H9 (cell line): ENCODE results near the gene ADGRD1. TPM values are rescaled to one million over a fixed set of nuclear protein-coding genes. Genes with fewer than 3 reads are reported as not detected.

Source experiments
- DNase-seq: peaks from one replicate; pipeline ENCODE4 v3.0.0-alpha.2; 2017
- H2AFZ ChIP-seq: one replicate; pipeline ENCODE4 v1.6.1; 2013; ENCODE audit warnings: mild to moderate bottlenecking, low read length, control low read depth, moderate library complexity
- H2AK5ac ChIP-seq: 2 replicates; pipeline ENCODE4 v1.6.1; 2013; ENCODE audit warnings: low read length, control low read depth, mixed read lengths; ENCODE audit not compliant: insufficient read length
- H2BK120ac ChIP-seq: one replicate; pipeline ENCODE4 v1.6.1; 2013; ENCODE audit warnings: low read depth, mild to moderate bottlenecking, low read length, control low read depth, inconsistent platforms; ENCODE audit not compliant: poor library complexity, severe bottlenecking
- H2BK12ac ChIP-seq: 2 replicates; pipeline ENCODE4 v1.6.1; 2013; ENCODE audit warnings: low read length, control low read depth, mixed read lengths, low read depth; ENCODE audit not compliant: insufficient read length
- H2BK15ac ChIP-seq: 2 replicates; pipeline ENCODE4 v1.6.1; 2013; ENCODE audit warnings: low read depth, low read length, control low read depth
- H2BK20ac ChIP-seq: one replicate; pipeline ENCODE4 v1.6.1; 2013; ENCODE audit warnings: low read depth, mild to moderate bottlenecking, low read length, control low read depth, inconsistent platforms; ENCODE audit not compliant: poor library complexity, severe bottlenecking
- H2BK5ac ChIP-seq: 2 replicates; pipeline ENCODE4 v1.6.1; 2013; ENCODE audit warnings: low read length, control low read depth, mixed read lengths; ENCODE audit not compliant: insufficient read length
- H3K14ac ChIP-seq: 2 replicates; pipeline ENCODE4 v1.6.1; 2013; ENCODE audit warnings: low read length, control low read depth; ENCODE audit not compliant: insufficient read depth
- H3K18ac ChIP-seq: 2 replicates; pipeline ENCODE4 v1.6.1; 2013; ENCODE audit warnings: low read depth, mild to moderate bottlenecking, mixed read lengths, low read length, control low read depth; ENCODE audit not compliant: insufficient read length
- H3K23ac ChIP-seq: 2 replicates; pipeline ENCODE4 v1.6.1; 2013; ENCODE audit warnings: low read length, control low read depth, mixed read lengths, low read depth; ENCODE audit not compliant: insufficient read length
- H3K23me2 ChIP-seq: 2 replicates; pipeline ENCODE4 v1.6.1; 2013; ENCODE audit warnings: low read depth, mild to moderate bottlenecking, mixed read lengths, low read length, control low read depth; ENCODE audit not compliant: insufficient read length, poor library complexity, severe bottlenecking
- H3K27ac ChIP-seq: 2 replicates; pipeline ENCODE4 v1.5.1; 2013; ENCODE audit warnings: low read length, control low read depth, mixed read lengths, low read depth; ENCODE audit not compliant: insufficient read length
- H3K27me3 ChIP-seq: 2 replicates; pipeline ENCODE4 v1.6.1; 2013; ENCODE audit warnings: low read length, control low read depth, inconsistent platforms; ENCODE audit not compliant: insufficient read depth
- H3K4ac ChIP-seq: 2 replicates; pipeline ENCODE4 v1.6.1; 2013; ENCODE audit warnings: low read depth, mild to moderate bottlenecking, control low read depth, inconsistent platforms, low read length, moderate library complexity
- H3K4me1 ChIP-seq: 2 replicates; pipeline ENCODE4 v1.6.1; 2013; ENCODE audit warnings: low read length, control low read depth, inconsistent platforms; ENCODE audit not compliant: insufficient read depth
- H3K4me2 ChIP-seq: 2 replicates; pipeline ENCODE4 v1.6.1; 2013; ENCODE audit warnings: low read length, control low read depth, mixed read lengths; ENCODE audit not compliant: insufficient read length, insufficient read depth
- H3K56ac ChIP-seq: 2 replicates; pipeline ENCODE4 v1.6.1; 2013; ENCODE audit warnings: low read depth, mild to moderate bottlenecking, mixed read lengths, low read length, control low read depth; ENCODE audit not compliant: insufficient read length
- H3K79me1 ChIP-seq: 2 replicates; pipeline ENCODE4 v1.6.1; 2013; ENCODE audit warnings: low read depth, mild to moderate bottlenecking, moderate library complexity, low read length, control low read depth, inconsistent platforms; ENCODE audit not compliant: insufficient read depth, poor library complexity, severe bottlenecking
- H3K79me2 ChIP-seq: 2 replicates; pipeline ENCODE4 v1.6.1; 2013; ENCODE audit warnings: low read length, control low read depth, inconsistent platforms; ENCODE audit not compliant: insufficient read depth
- H3K9ac ChIP-seq: 2 replicates; pipeline ENCODE4 v1.6.1; 2013; ENCODE audit warnings: low read length, control low read depth, mixed read lengths; ENCODE audit not compliant: insufficient read length; ENCODE audit errors: extremely low read depth
- H3K9me3 ChIP-seq: one replicate; pipeline ENCODE4 v1.6.1; 2013; ENCODE audit warnings: low read depth, low read length, inconsistent platforms; ENCODE audit not compliant: control insufficient read depth
- H3T11ph ChIP-seq: one replicate; pipeline ENCODE4 v1.6.1; 2013; ENCODE audit warnings: mild to moderate bottlenecking, low read length, control low read depth, inconsistent platforms
- H4K20me1 ChIP-seq: one replicate; pipeline ENCODE4 v1.6.1; 2013; ENCODE audit not compliant: control insufficient read depth, insufficient read length, insufficient read depth
- H4K5ac ChIP-seq: 2 replicates; pipeline ENCODE4 v1.6.1; 2013; ENCODE audit warnings: low read depth, mild to moderate bottlenecking, mixed read lengths, low read length, control low read depth; ENCODE audit not compliant: insufficient read length
- H4K8ac ChIP-seq: replicated peaks from 2 replicates; pipeline ENCODE4 v1.6.1; 2013; ENCODE audit warnings: low read length, control low read depth, mixed read lengths, low read depth; ENCODE audit not compliant: insufficient read length
- H4K91ac ChIP-seq: 2 replicates; pipeline ENCODE4 v1.6.1; 2013; ENCODE audit warnings: low read depth, mild to moderate bottlenecking, moderate library complexity, mixed read lengths, low read length, control low read depth; ENCODE audit not compliant: insufficient read length
- H3K27ac Mint-ChIP-seq, 3 experiments: 2 replicates in 2 of 3; 3 replicates in 1 of 3; pipeline ENCODE4 v1.8.0; 2020 to 2021; ENCODE audit warnings: mixed read lengths in 3 of 3, mild to moderate bottlenecking in 1 of 3, moderate library complexity in 1 of 3
- H3K27me3 Mint-ChIP-seq: 2 replicates; pipeline ENCODE4 v1.8.0; 2021; ENCODE audit warnings: low read depth, mild to moderate bottlenecking, moderate library complexity, mixed read lengths
- H3K36me3 Mint-ChIP-seq, 3 experiments: 2 replicates in 2 of 3; 3 replicates in 1 of 3; pipeline ENCODE4 v1.8.0; 2020 to 2021; ENCODE audit warnings: low read depth in 3 of 3, mixed read lengths in 3 of 3; ENCODE audit not compliant: insufficient read depth in 1 of 3
- H3K4me1 Mint-ChIP-seq, 2 experiments: 2 replicates each; pipeline ENCODE4 v1.8.0; 2020; ENCODE audit warnings: mixed read lengths in 2 of 2
- H3K4me3 Mint-ChIP-seq, 2 experiments: 2 replicates in 1 of 2; 3 replicates in 1 of 2; pipeline ENCODE4 v1.8.0; 2020 to 2021; ENCODE audit warnings: mild to moderate bottlenecking in 2 of 2, mixed read lengths in 2 of 2, moderate library complexity in 1 of 2
- H3K9me3 Mint-ChIP-seq, 2 experiments: 2 replicates in 1 of 2; 3 replicates in 1 of 2; pipeline ENCODE4 v1.8.0; 2020; ENCODE audit warnings: mild to moderate bottlenecking in 2 of 2, mixed read lengths in 2 of 2, moderate library complexity in 1 of 2
- CTCF ChIP-seq: fragments of 200-600 bp; sonication (generic); conservative IDR thresholded peaks from 3 replicates; pipeline ENCODE4 v1.8.0; 2021; ENCODE audit warnings: antibody characterized with exemption, mild to moderate bottlenecking
- WGBS: extraction: QIAGEN DNeasy Blood & Tissue Kit; methylation state at CpG from one replicate; pipeline ENCODE4 v1.1.7; 2013; ENCODE audit warnings: missing lambda C conversion rate, low lambda C conversion rate, mixed read lengths; ENCODE audit not compliant: insufficient read length; ENCODE audit errors: extremely low coverage; 5-methylcytosine and 5-hydroxymethylcytosine counted together
- total RNA-seq: library from RNA; stranded (reverse); gene quantifications from 2 replicates; pipeline ENCODE4 v1.2.1, GENCODE V29; 2021

The ADGRD1 gene
- total RNA-seq, 1 experiment from 2014 or later = 0.52 TPM

GRCh38 chr12:130992979-130993538 is 39.4 kb downstream of the ADGRD1 start:
- Histone ChIP-seq H2BK20ac (no peak overlapping the region), H2AK5ac (no peak overlapping the region), H3K27me3 (no peaks in the 10 kb centered on the region), H4K91ac (no peak overlapping the region), H4K20me1 (no peaks in the 10 kb centered on the region), H2BK12ac (no peak overlapping the region), H3K18ac (no peak overlapping the region), H3K9ac (no peak overlapping the region), H2AFZ (no peak overlapping the region), H3K79me1 (no peaks in the 10 kb centered on the region), H3T11ph (no peak overlapping the region), H3K4me1 (no peaks in the 10 kb centered on the region), H2BK15ac (no peak overlapping the region), H3K4me2 (no peak overlapping the region), H3K9me3 (no peaks in the 10 kb centered on the region), H3K27ac (no peak overlapping the region), H4K8ac (no peak overlapping the region), H2BK120ac (no peak overlapping the region), H4K5ac (no peak overlapping the region), H3K79me2 (no peaks in the 10 kb centered on the region), H2BK5ac (no peak overlapping the region), H3K14ac (no peak overlapping the region), H3K56ac (no peak overlapping the region), H3K23me2 (no peaks in the 10 kb centered on the region), H3K23ac (no peak overlapping the region), H3K4ac (no peak overlapping the region)
- H3K9me3 Mint-ChIP-seq = peaks cover 10 to 13% of the 10 kb centered on the region in 2 experiments
- DNase-seq = no peak
- H3K27ac Mint-ChIP-seq = no peak overlapping the region
- no CpG with 5 or more reads among the region's 5 CpGs for WGBS
- peaks cover 0 to 7% of the 10 kb centered on the region in 2 experiments; a peak in 1 of 4 replicates for H3K4me1 Mint-ChIP-seq
- no peak for TF ChIP-seq CTCF
- H3K36me3 Mint-ChIP-seq = peaks cover under 1 to 4% (median 1%) of the 10 kb centered on the region in 3 experiments; a peak in 4 of 7 replicates
- H3K27me3 Mint-ChIP-seq = peaks cover 5% of the 10 kb centered on the region
- H3K4me3 Mint-ChIP-seq = no peak overlapping the region
